GM04503 (cell line): ENCODE results near the gene TMEM44.

Experiments used
- DNase-seq: peaks from one replicate; pipeline ENCODE4 v3.0.0-alpha.2; 2012; ENCODE audit warnings: low read depth

Gene TMEM44

GRCh38 chr3:194577986-194578905 is 55.0 kb downstream of the TMEM44 start:
- DNase-seq = no peak

DNA sequence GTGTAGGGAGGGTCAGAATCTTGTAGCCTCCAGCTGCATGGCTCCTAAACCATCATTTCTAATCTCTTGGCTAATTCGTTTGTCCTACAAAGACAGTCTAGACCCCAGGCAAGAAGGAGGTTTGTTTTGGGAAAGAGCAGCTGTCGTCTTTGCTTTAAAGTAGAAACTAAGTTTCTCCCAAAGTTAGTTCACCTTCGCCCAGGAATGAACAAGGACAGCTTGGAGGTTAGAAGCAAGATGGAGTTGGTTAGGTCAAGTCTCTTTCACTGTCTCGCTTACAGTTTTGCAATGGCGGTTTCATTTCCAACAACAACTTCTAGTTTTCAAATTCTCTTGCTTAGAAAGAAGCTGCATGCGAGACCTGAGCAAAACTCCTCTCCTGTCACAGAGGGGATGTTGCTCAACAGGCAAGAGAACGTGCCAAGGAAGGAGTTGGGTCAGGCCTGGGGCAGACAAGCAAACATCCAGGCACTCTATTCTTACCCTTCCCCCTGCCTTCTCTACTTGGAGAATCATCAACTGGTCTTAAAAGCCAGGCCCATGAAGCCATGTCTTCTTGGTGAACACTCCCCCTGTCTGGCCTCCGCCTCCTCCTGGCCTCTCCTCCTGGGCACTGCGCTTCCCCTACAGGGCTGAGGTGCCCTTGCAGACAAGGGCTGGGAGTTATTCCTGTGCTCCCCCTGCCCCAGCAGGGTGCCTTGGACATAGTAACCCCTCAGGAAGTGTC is 57.6 kb downstream of the TMEM44 start:
- DNase-seq = no peak

GRCh38 chr3:194574639-194575483 is 58.4 kb downstream of the TMEM44 start:
- no peak for DNase-seq

- no peak for DNase-seq
Observed at GRCh38 chr3:194573680-194574437, 59.4 kb downstream of the TMEM44 start.

DNA sequence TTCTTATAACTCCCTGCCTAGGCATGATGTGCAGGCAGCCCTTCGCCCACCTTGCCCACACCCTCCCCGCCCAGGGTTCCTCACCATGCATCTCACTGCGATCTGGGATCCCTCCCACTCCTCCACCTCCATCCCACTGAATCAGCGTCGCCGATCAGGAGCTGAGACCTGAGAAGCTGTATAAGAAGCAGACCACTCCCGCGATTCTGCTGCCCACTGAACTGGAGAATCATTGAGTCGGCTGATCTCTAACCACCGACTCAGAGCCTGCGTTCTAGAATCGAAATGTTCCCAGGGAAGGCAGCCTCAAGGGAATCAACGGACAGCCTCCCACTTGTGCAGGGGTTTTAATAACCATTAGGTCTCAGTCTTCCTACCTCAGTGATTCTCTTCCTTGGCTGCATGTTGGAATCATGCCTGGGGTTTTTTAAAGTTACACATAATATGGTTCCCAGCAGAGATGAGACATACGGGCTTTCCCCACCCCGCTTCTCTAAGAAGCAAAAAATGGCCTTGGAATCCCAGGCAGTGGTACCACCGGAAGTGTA is 60.2 kb downstream of the TMEM44 start:
- no peak for DNase-seq

- DNase-seq = peak; percentile 86
Observed at GRCh38 chr3:194572143-194572789, 61.0 kb downstream of the TMEM44 start.

DNA sequence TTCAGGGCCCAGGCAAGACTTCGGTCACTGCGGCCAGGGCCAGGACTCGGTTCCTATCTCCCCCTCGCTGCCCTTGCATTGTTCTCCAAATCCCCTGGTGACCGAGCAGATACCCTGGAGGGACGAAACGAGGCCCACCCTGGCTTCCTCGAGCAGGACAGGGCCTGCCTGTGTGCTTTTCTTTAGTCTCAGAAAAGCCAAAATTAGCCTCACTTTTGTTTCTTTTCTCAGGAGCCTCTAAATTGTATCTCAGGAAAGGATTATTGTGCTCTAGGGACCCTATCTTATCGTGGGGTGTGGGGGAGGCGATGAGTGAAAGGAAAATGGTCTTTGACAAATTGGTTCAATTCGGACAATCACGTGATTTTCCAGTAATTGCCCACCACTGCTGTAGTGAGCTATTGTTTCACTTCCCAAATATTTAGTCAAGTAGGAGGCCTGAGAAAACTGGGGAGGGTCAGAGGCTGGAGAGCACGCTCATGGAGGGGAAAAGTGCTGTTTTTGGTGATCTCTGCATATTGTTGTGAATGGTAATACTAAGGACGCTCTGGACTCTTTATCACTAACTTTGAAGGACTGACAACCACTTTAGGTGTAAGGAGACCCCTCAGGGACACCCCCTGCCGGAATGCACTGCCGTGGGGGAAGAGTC is 61.6 kb downstream of the TMEM44 start:
- no peak for DNase-seq

DNA sequence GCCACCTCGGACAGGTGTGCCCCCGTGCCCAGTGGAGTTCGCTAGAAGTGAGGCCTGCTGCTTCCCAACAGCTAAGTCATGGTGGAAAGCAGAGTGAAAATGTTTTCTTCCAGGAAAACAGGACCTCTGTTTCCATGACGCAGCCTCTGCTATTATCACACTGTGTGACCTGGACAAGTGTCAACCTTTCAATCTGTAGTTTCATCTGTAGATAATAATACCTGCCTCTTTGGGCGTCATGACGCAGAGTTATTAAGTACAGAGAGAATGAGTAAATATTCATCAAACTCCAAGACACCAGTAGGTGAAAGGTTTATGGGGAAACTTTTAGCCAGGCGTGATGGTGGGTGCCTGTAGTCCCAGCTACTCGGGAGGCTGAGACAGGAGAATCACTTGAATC is 62.3 kb downstream of the TMEM44 start:
- no peak for DNase-seq

- DNase-seq = no peak
Observed at GRCh38 chr3:194570235-194570634, 63.0 kb downstream of the TMEM44 start.

- no peak for DNase-seq
Observed at GRCh38 chr3:194569252-194569651, 64.0 kb downstream of the TMEM44 start.

DNA sequence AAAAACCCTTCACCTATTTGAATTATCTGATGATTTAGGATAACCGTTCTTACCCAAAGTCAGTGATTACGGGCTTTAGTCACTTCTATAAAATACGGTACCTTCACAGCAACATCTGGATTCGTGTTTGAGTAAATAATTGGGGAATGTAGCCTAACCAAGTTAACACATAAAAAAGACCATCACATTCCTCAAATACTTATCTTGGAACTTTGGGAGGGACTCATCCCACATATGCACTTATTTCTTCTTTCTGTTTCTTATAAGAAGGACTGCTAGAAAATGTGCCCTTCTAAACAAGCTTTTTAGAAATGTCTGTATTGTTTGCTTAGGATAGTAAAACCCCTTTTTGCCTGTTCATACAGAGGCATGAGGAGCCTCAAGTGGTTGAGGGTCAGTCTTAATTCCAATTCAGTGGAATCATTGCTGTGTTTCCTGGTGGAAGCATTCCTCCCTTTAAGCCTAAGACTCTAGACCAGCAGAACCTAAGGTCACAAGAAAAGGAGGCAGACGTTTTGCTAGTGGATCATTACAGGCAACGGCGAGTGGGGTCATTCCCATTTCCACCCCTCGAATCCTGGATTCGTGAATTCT is 67.5 kb downstream of the TMEM44 start:
- DNase-seq = peak; percentile 71

GRCh38 chr3:194562986-194563385 is 70.2 kb downstream of the TMEM44 start:
- no peak for DNase-seq

- DNase-seq = no peak
Observed at GRCh38 chr3:194561306-194561974, 71.8 kb downstream of the TMEM44 start.

DNA sequence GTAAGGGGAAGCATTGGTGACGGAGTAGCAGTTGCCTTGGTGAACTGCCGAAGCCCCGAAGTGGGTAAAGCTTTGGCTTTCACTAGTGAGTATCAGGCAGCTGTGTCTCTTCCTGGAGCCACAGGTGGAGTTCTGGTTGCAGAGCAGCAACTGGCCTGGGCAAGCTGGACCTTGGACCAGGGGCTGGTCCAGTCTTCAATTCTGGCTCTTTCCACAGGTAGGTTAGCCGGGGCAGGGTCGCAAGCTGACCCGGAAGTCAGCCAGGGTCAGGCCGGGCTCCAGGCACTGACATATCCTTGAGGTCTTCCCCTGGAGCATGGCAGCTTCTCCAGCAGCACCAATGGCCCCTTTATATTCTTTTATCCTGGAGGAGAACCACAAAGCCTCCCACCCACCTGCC is 73.2 kb downstream of the TMEM44 start:
- no peak for DNase-seq

DNA sequence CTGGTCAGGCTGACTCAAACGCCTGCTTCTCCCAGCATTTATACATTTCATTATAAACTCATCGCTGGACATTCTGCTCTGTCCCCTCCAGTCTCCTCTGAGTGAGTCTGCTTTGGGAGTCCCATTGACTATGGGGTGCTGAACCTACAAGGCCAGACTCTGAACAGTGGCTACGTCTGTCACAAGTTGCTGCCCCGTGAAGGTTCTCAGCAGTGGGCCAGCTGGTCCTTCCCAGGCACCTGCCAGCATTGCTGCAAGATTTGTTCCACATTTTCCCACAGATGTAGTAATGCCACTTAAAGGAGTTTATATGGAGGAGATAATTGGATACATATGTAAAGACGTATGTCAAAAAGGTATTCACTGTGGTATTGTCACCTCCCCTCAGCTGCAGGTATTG is 73.7 kb downstream of the TMEM44 start:
- DNase-seq = no peak

- no peak for DNase-seq
Observed at GRCh38 chr3:194556086-194557056, 76.8 kb downstream of the TMEM44 start.

GRCh38 chr3:194555175-194556062 is 77.8 kb downstream of the TMEM44 start:
- no peak for DNase-seq
